Motor neuron (in vitro differentiated cells): ENCODE results near the gene MAFG. TPM values are rescaled to one million over a fixed set of nuclear protein-coding genes. Genes with fewer than 3 reads are reported as not detected.

Experiments used
- ATAC-seq, 8 experiments: fragments of 200-7000 bp; cut with Tn5 transposase; replicated peaks in 6 of 8; 2 replicates each; pipeline ENCODE4 v1.8.0; 2021; ENCODE audit warnings: mild to moderate bottlenecking in 8 of 8, moderate library complexity in 8 of 8
- H3K27ac ChIP-seq, 2 donors: fragments of 250-450 bp; sonication (Bioruptor Pico); 2 replicates each; pipeline ENCODE4 v1.9.0; 2021; ENCODE audit warnings: antibody characterized with exemption in 2 of 2, mild to moderate bottlenecking in 2 of 2, moderate library complexity in 1 of 2
- H3K4me1 ChIP-seq, 2 donors: fragments of 250-450 bp; sonication (Bioruptor Pico); replicated peaks in 1 of 2; 2 replicates each; pipeline ENCODE4 v1.6.1; 2021; ENCODE audit warnings: antibody characterized with exemption in 2 of 2, mild to moderate bottlenecking in 2 of 2, moderate library complexity in 1 of 2
- H3K4me3 ChIP-seq, 5 donors: fragments of 250-450 bp; sonication (Bioruptor Pico); 2 replicates each; pipeline ENCODE4 v1.9.0; 2021; ENCODE audit warnings: antibody characterized with exemption in 5 of 5, mild to moderate bottlenecking in 5 of 5, moderate library complexity in 4 of 5
- WGBS, 10 experiments: fragments of 450-650 bp; shearing (Covaris generic); methylation state at CpG; one replicate each; pipeline ENCODE4 v1.0.0; 2022; 5-methylcytosine and 5-hydroxymethylcytosine counted together
- in situ Hi-C, 9 experiments: fragments of 400-800 bp; cut with MboI; loops; one replicate each; pipeline ENCODE4 v1.15.0; 2021; ENCODE audit warnings: low sequenced_read_pairs in 9 of 9, low pct_unique_long_range_greater_than_20kb in 2 of 9; ENCODE audit not compliant: unreplicated experiment in 9 of 9
- total RNA-seq, 8 experiments: library from RNA; unstranded; fragments of 300-600 nt; gene quantifications; 2 replicates each; pipeline versions ENCODE4 v1.2.3 to v1.2.4, GENCODE V29; 2022

The MAFG gene
- total RNA-seq, 8 experiments from 2014 or later: 6.6 to 23.9 (median 15.4) TPM

DNA sequence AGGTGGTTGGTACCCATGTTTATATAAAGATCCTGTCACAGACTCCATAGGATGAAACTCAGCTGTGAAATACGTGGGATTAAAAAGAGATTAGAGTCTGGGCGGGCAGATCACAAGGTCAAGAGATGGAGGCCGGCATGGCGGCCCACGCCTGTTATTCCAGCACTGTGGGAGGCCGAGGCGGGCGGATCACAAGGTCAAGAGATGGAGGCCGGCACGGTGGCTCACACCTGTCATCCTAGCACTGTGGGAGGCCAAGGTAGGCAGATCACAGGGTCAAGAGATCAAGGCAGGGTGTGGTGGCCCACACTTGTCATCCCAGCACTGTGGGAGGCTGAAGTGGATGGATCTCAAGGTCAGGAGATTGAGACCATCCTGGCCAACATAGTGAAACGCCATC is 32.1 kb downstream of the MAFG start:
- no peak for ATAC-seq

DNA sequence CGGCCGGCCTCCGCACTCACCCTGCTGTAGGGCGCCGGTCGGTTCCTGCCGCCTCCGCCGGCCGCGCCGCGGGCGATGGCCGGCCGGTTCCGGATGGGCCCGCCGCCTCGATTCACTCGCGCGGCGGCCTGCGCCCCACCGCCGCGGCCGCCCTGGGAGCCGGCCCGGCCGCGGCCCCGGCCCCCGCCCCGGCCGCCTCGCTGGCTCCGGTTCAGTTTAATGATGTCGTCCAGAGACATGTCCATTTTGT is 36.3 kb downstream of the MAFG start:
- in situ Hi-C loops: no loop called here
- Histone ChIP-seq H3K4me1 (peaks cover 11 to 14% of the 10 kb centered on the region in 2 donors), H3K27ac (peak overlapping the region; percentile 95 to 99), H3K4me3 (peak overlapping the region; percentile 60 to 99 (median 86))
- ATAC-seq: peak in 6 of 8 experiments; percentile 2 to 35 (median 8)
- WGBS, 10 experiments: no CpG with 5 or more reads among the region's 40 CpGs

More for the DNA sequence above, 32.1 kb downstream of the MAFG start:
- no peak overlapping the region for H3K27ac ChIP-seq
- WGBS, 10 experiments: 86 to 100% (median 100%) methylated on average over 2 to 11 of the region's 11 CpGs; no CpG with 5 or more reads in 3 of the 10 experiments
- peaks cover 6 to 7% of the 10 kb centered on the region in 2 donors for H3K4me1 ChIP-seq
- in situ Hi-C loops: no loop called here
- no peak overlapping the region for H3K4me3 ChIP-seq

DNA sequence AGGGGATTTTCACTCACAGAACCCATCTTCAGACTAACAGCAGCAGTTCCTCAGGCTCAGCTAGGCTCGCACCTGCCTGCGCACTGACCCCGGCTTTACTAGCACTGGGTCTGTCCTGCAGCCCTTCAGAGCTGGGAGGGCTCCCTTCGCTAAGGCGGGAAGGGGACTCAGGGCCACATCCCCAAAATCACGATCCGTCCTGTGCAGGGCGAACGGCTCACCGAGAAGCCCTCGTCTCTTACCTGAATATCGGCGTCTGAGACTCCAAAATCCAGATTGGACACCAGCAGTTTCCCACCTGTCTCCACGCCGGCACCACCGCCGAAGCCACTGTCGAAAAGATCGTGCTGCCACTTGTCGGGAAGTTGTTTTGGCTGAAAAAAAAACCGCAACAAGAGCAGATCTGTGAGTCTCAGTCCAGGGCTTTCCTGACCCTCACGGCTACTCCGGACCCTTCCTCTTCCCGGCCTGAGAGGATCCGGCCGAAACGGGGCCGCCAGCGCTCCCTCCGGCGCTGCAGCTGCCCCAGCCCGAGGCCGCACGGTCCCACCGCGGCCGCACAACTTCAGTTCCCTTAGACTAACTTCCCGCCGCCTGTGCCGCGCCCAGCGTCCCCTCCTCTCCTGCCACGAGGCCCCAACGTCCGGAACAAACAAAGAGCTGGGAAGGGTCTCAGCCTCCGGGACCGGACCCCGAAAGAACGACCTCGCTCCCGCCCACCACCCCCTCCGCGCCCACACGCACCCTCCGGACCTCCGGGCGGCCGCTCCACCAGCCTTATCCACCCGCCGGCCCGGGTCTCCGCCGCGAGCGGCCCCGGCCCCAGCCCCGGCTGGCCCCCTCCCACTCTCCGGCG is 36.9 kb downstream of the MAFG start:
- in situ Hi-C loops: no loop called here
- WGBS, 10 experiments: 0 to 80% (median 14%) methylated on average over 2 to 18 of the region's 69 CpGs; no CpG with 5 or more reads in 3 of the 10 experiments
- Histone ChIP-seq H3K4me3 (peak overlapping the region; percentile 60 to 99 (median 86)), H3K4me1 (peaks cover 11 to 14% of the 10 kb centered on the region in 2 donors), H3K27ac (peak overlapping the region; percentile 95 to 99)
- ATAC-seq: peak in 2 of 8 experiments; percentile 17 to 20

DNA sequence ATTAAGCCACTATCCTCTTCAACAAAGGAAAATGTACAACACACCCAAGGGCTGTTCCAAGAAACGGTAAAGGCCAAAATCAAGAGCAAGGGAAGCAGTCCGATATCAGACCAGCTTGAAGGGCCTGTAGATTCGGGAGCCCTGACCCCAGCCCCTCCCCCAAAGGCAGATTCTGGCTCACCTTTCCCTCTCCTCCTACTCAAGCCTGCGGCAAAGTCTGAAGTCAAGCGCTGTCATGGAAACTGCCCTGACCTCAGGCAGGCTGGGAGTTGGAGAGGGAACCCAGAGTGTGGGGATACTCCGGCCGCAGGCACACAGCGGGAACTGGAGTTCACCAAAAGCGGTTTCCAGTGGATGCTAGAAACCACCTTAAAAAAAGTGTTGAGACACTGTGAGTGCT is 37.9 kb downstream of the MAFG start:
- in situ Hi-C loops: no loop called here
- ATAC-seq: no peak
- 85 to 100% (median 95%) methylated on average over 1 to 7 of the region's 9 CpGs; no CpG with 5 or more reads in 5 of the 10 experiments for WGBS, 10 experiments
- Histone ChIP-seq H3K4me1 (peaks cover 11 to 14% of the 10 kb centered on the region in 2 donors), H3K27ac (no peak overlapping the region), H3K4me3 (peak overlapping the region in 3 of 5 donors; percentile 60 to 99 (median 86))

DNA sequence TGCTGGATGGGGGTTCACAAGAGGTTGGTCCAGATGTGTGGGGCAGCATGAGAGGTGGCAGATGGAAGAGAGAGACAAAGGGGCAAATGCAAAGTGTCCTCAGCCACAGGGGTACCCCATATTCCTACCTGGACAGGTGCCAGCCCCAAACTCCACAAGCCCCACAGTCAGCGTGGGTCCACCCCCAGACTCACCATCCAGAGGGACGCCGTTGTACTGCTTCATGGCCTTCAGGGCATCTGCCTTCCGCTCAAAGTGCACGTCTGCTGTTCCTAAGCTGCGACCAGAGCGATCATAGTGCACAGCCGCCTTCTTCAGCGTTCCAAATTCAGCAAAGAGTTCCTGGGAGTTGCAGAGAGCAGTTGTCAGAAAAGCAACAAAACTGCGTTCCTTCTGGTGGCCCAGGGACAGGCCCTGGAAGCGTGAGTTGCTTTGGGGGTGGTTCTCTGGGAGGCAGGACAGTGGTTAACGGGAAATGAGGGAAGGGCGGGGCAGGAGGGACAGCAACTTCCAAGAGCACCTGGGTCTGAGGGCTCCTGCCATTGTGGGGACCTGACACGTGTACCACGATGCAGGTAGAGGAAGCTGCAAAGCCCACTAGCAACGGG is 38.4 kb downstream of the MAFG start:
- Histone ChIP-seq H3K27ac (no peak overlapping the region), H3K4me1 (peaks cover 11 to 14% of the 10 kb centered on the region in 2 donors), H3K4me3 (no peak overlapping the region)
- 90 to 97% (median 95%) methylated on average over 2 to 10 of the region's 16 CpGs; no CpG with 5 or more reads in 5 of the 10 experiments for WGBS, 10 experiments
- in situ Hi-C loops: no loop called here
- ATAC-seq: no peak

DNA sequence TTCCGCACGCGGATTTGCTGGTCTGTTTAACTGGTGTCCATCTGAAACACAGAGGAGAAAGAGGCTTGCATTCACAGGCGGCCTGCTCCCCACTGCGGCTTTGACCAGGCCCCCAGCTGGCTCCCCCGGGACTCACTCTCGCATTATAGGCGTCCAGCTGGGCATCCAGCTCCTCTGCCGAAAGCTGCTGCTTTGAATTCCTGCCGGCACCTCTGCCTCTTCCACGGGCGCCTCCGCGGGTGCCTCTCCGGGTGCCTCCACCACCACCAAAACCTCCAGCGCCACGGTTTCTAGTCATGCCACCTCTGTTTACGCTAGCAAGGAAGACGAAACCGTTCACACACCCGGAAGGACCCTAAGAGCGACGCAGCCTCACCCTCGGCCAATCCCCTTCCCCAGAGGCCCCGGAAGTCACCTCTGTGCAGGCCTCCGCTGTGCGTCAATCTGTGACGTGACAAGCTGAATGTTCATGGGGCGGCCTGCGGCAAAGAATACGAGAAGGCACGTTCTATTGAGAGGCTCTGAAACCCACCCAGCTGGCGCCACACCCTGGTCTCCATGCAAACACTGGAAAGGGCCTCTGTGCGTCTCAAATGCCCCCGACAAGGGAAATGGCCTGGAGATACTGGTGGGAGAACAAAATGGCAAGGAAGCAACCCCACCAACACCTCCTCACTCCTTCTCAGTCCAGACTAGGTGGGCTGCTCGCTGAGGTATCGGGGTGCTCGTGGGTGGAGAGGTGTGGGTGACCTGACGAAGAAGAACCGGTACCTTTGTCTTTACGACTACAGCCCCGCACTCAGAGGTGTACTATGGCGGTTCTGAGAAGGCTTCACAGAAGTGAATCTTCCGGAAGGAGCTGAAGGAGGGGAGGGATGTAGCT is 39.2 kb downstream of the MAFG start:
- in situ Hi-C loops: no loop called here
- ATAC-seq: no peak
- Histone ChIP-seq H3K4me3 (no peak overlapping the region), H3K27ac (no peak overlapping the region), H3K4me1 (peaks cover 11 to 14% of the 10 kb centered on the region in 2 donors)
- WGBS, 10 experiments: 92 to 99% (median 94%) methylated on average over 3 to 22 of the region's 44 CpGs; no CpG with 5 or more reads in 4 of the 10 experiments

DNA sequence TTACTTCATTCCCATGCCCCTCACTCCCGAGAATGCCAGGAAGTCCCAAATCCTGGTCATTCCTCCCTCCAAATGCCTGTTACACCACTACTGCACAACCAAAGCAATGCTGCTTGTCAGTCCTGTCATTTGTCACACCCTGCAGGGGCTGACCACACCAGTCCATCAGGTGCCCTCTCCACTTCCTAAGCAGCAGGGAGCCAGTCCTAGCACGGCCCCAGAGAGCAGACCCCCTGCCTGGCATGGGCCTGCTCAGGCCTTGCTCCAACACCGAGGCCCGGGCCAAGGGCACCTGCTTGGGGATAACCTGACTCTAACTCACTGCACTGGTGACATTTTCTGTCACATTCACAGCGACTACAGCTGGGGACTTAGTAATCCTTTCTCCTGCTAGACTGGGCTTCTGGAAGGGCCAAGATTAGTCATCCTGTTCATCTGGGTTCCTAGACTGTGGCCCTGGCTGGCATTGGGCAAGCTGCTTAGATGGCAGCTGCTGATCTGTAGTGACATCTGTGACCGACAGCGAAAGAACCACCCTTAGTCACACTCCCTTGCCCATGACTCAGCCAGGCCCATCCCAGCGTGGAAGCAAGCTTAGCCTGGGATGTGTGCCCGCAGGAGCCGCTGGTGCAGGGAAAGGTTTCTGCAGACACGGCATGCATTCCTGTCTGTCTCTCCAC is 41.5 kb downstream of the MAFG start:
- peak in 5 of 8 experiments; percentile 5 to 42 (median 15) for ATAC-seq
- WGBS, 10 experiments: 26 to 100% (median 90%) methylated on average over 1 to 9 of the region's 11 CpGs; no CpG with 5 or more reads in 3 of the 10 experiments

DNA sequence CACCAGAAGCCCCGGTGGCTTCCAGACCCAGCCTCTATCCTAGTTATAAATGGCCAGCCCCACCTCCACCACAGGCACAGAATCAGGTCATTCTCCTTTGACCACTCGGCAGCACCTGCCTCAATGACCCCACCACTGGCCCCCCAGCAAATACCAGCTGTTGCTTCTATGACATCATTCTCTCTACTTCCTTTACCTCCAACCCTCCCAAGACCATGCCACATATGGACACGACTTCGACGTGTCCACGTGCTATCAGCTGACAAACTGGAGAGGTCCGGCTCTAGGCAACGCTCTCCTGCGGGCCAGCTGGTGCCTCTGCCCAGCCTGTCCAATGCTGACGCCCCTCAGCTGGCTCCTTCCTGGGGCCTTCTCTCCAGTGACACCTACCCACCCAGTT is 42.1 kb downstream of the MAFG start:
- Histone ChIP-seq H3K4me1 (peaks cover 5 to 8% of the 10 kb centered on the region in 2 donors), H3K27ac (no peak overlapping the region), H3K4me3 (no peak overlapping the region)
- WGBS, 10 experiments: 80 to 100% (median 98%) methylated on average over 1 to 5 of the region's 10 CpGs; no CpG with 5 or more reads in 4 of the 10 experiments
- in situ Hi-C loops: no loop called here
- peak in 5 of 8 experiments; percentile 3 to 42 (median 18) for ATAC-seq

More for the DNA sequence above, 41.5 kb downstream of the MAFG start:
- H3K4me3 ChIP-seq: no peak overlapping the region
- in situ Hi-C loops: no loop called here
- H3K27ac ChIP-seq: no peak overlapping the region
- H3K4me1 ChIP-seq: peaks cover 5 to 10% of the 10 kb centered on the region in 2 donors

DNA sequence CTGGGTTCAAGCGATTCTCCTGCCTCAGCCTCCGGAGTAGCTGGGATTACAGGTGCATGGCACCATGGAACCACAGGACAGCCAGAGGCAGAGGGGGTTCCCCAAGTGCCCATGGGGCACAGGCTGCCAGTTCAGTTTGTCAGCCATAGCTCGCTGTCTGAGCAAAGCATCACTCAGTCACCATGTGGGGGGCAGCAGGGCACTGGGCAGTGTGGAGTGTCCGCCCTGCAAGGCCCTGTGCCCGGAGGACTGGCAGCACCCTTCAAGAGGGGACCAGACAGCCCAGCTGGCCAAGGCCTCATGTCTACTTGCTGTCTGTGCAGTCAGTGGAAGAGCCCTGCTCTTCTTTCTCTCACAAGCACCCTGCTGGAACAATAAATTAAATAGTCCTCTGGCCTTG is 42.6 kb downstream of the MAFG start:
- ATAC-seq: peak in 5 of 8 experiments; percentile 8 to 24 (median 13)
- Histone ChIP-seq H3K27ac (no peak overlapping the region), H3K4me3 (no peak overlapping the region), H3K4me1 (peaks cover 0 to 3% of the 10 kb centered on the region in 2 donors)
- 80 to 100% (median 85%) methylated on average over 1 to 3 of the region's 5 CpGs; no CpG with 5 or more reads in 6 of the 10 experiments for WGBS, 10 experiments
- in situ Hi-C loops: no loop called here

DNA sequence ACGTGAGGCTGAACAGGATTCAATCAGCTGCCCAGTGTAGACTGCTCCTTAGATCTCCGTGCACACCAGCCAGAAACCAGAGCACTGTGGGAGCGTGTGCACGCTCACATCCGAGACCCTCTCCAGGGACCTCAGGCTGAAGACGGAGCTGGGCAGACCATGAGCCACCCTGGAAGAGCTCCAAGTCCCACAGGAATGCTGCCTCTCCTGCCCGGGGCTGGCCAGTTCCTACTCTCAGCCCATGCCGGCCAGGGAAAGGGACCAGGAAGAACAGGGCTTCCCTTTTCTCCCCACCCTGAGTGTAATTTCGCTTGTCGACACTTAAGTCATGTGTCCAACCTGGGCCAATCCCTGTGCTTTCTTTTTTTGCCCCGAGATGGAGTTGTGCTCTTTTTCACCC is 43.0 kb downstream of the MAFG start:
- in situ Hi-C loops: no loop called here
- Histone ChIP-seq H3K4me1 (no peaks in the 10 kb centered on the region), H3K4me3 (no peak overlapping the region), H3K27ac (no peak overlapping the region)
- ATAC-seq: peak in 6 of 8 experiments; percentile 9 to 40 (median 23)
- WGBS, 10 experiments: 72 to 100% (median 82%) methylated on average over 1 to 4 of the region's 11 CpGs; no CpG with 5 or more reads in 2 of the 10 experiments

DNA sequence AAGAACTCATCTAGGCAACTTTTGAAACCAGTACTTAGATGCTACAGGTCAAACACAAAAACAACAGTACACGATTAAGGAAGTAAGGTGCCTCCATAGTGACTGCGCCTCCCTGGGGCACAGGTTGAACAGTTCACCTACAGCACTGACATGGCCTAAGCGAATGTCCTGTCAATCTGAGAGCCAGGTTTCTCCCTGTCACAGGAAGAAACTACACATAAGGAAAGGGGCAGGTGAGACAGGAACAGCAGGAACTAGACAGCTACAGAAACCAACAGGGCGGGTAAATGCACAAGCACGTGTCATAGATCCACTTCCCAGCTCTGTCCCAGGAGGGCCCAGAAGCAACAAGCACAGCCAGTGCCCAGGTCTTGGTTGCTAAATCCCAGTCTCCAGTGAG is 48.4 kb downstream of the MAFG start:
- Histone ChIP-seq H3K27ac (no peak overlapping the region), H3K4me1 (no peaks in the 10 kb centered on the region), H3K4me3 (no peak overlapping the region)
- in situ Hi-C loops: no loop called here
- no peak for ATAC-seq
- 82 to 100% (median 93%) methylated on average over 1 to 4 of the region's 5 CpGs for WGBS, 10 experiments

DNA sequence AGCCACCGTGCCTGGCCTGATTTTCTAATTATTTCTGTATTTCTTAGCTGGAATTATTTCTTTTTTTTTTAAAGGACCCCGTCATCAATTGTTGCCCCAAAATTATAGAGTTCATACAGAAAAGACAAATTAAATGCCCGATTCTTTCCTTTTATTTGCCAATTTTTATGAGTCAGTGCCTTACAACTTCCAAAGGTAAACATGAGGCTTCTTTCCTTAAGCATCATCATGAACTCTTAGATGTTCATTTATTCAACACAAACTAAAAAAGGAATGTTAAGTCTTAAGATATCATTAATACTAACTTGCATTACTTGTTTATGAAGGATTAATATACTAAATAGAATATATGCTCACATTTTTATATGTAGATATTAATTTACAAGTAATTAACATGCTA is 49.2 kb downstream of the MAFG start:
- Histone ChIP-seq H3K27ac (no peak overlapping the region), H3K4me1 (no peaks in the 10 kb centered on the region), H3K4me3 (no peak overlapping the region)
- in situ Hi-C loops: no loop called here
- no peak for ATAC-seq
- WGBS, 10 experiments: 79 to 100% (median 95%) methylated on average over 2 to 3 of the region's 3 CpGs
